Neural cell (in vitro differentiated cells): ENCODE data around the gene XRRA1.

Experiments
- CTCF ChIP-seq: fragments of 450-650 bp; IDR thresholded peaks from 2 replicates; pipeline ENCODE4 v1.5.1; 2014; ENCODE audit warnings: antibody characterized with exemption, mild to moderate bottlenecking, moderate library complexity; ENCODE audit not compliant: poor library complexity, severe bottlenecking
- EP300 ChIP-seq: fragments of 450-650 bp; conservative IDR thresholded peaks from 2 replicates; pipeline ENCODE4 v1.6.1; 2014; ENCODE audit warnings: antibody characterized with exemption, mild to moderate bottlenecking, moderate library complexity; ENCODE audit not compliant: poor library complexity, severe bottlenecking

- no peak for TF ChIP-seq CTCF
- no peak for TF ChIP-seq EP300
These were observed 22.0 kb upstream of the XRRA1 start for GRCh38 chr11:74970852-74971395.
